ENCODE results near the gene DNTT.

DNTT gene

GRCh38 chr10:96304230-96304629, at the start of gene DNTT:
TSS of gene DNTT (plus strand) at chr10:96304434. CDS start at chr10:96304498, 64 bp downstream.
- DNase-seq: no peak

GRCh38 chr10:96254976-96255375, 49.3 kb upstream of the DNTT start:
- no peak for DNase-seq

- DNase-seq: no peak
Observed at GRCh38 chr10:96255549-96256333, 48.5 kb upstream of the DNTT start.

GRCh38 chr10:96257944-96258343, 46.3 kb upstream of the DNTT start:
- no peak for DNase-seq

GRCh38 chr10:96259150-96259549, 45.1 kb upstream of the DNTT start:
- no peak for DNase-seq

GRCh38 chr10:96260014-96260413, 44.2 kb upstream of the DNTT start:
- no peak for DNase-seq

- no peak for DNase-seq
Observed at GRCh38 chr10:96261132-96261531, 43.1 kb upstream of the DNTT start.

GRCh38 chr10:96261930-96262329, 42.3 kb upstream of the DNTT start:
- DNase-seq: no peak

GRCh38 chr10:96263176-96263575, 41.1 kb upstream of the DNTT start:
- no peak for DNase-seq

- no peak for DNase-seq
Observed at GRCh38 chr10:96263669-96264068, 40.6 kb upstream of the DNTT start.

GRCh38 chr10:96264938-96265337, 39.3 kb upstream of the DNTT start:
- DNase-seq: no peak

GRCh38 chr10:96266118-96266770, 38.0 kb upstream of the DNTT start:
- DNase-seq: peak; percentile 13

- DNase-seq: no peak
Observed at GRCh38 chr10:96267234-96267705, 37.0 kb upstream of the DNTT start.

GRCh38 chr10:96268341-96268909, 35.8 kb upstream of the DNTT start:
- no peak for DNase-seq

GRCh38 chr10:96269438-96270300, 34.6 kb upstream of the DNTT start:
- DNase-seq: no peak

GRCh38 chr10:96270571-96270970, 33.7 kb upstream of the DNTT start:
- DNase-seq: no peak

GRCh38 chr10:96271016-96271815, 33.0 kb upstream of the DNTT start, which contains the start of gene BLNK:
TSS of gene BLNK (minus strand) at chr10:96271569. CDS start at chr10:96271398, 171 bp downstream.
- DNase-seq: no peak

- DNase-seq: no peak
Observed at GRCh38 chr10:96272316-96273280, 31.6 kb upstream of the DNTT start.

- peak; percentile 24 for DNase-seq
Observed at GRCh38 chr10:96275685-96276418, 28.4 kb upstream of the DNTT start.

GRCh38 chr10:96276426-96276825, 27.8 kb upstream of the DNTT start:
- no peak for DNase-seq

Measured in NCI-H2029 (cell line).